ENCODE data around the gene MAML3.

MAML3 gene

DNA sequence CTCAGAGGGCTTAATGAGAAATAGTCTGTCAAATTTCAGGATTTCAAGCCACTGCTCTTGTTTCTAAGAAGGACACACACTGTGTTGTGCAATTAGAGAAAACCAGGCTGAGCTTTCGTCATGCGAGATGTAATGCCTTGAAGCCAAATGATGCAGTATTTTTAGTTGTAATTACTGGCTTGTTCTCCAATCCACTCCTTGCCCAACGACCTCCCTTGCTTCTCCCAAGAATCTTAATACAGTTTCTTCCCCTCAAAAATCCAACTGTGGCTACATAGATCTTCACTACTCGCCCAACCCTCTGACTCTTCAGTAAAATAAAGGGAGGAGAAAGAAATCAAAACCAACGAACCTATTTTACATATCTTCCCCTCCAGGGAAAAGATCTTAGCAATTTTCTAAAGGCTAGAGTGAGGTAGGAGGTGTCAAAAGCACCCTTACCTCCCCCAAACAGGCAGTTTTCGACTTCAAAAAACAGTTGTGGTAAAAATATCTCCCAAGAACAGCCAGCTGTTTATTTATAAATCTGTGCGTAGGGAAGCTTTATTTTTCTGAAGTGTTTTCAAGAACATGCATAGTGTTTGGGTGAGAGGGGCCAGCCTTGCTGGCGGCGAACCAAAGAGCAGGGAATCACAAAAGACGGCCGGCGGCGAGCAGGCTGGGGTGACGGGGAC, 419.6 kb downstream of the MAML3 start:
- Histone ChIP-seq H3K9ac (ENCODE audit: low read depth, low read length, poor library complexity) (peak overlapping the region; percentile 64), H3K4me3 (ENCODE audit: low read length in 2 of 2) (peak overlapping the region in 1 of 2 donors; percentile 33), H4K91ac (ENCODE audit: low read depth, low read length, poor library complexity) (no peak overlapping the region), H3K27ac (replicated peaks; ENCODE audit: low read length) (peak overlapping the region; percentile 68), H2BK5ac (ENCODE audit: low read length) (no peak overlapping the region), H3K4me2 (ENCODE audit: insufficient read depth, low read length, poor library complexity, severe bottlenecking) (peak overlapping the region; percentile 58), H2AK5ac (ENCODE audit: low read depth, low read length) (no peak overlapping the region), H3K36me3 (replicated peaks in 1 of 2; ENCODE audit: control insufficient read depth in 2 of 2, insufficient read depth in 2 of 2, low read length in 2 of 2) (no peaks in the 10 kb centered on the region), H3K79me1 (ENCODE audit: low read depth, low read length) (no peaks in the 10 kb centered on the region), H3K27me3 (ENCODE audit: control insufficient read depth in 3 of 3, insufficient read depth in 3 of 3, low read depth in 1 of 3, low read length in 3 of 3) (no peaks in the 10 kb centered on the region), H2BK12ac (ENCODE audit: low read length) (no peak overlapping the region), H3K18ac (ENCODE audit: low read length) (no peak overlapping the region), H3K4ac (ENCODE audit: low read length) (no peak overlapping the region), H2BK15ac (ENCODE audit: low read length) (no peak overlapping the region), H4K8ac (ENCODE audit: low read depth, low read length) (no peak overlapping the region), H3K14ac (ENCODE audit: low read length) (no peak overlapping the region), H3K23ac (ENCODE audit: low read depth, low read length, poor library complexity) (no peak overlapping the region), H2BK120ac (ENCODE audit: low read depth, low read length) (no peak overlapping the region), H2AFZ (ENCODE audit: low read length) (peak overlapping the region; percentile 81), H3K4me1 (ENCODE audit: control insufficient read depth in 2 of 2, insufficient read depth in 1 of 2, low read depth in 1 of 2, low read length in 2 of 2) (peaks cover 26 to 27% of the 10 kb centered on the region in 2 donors), H3K9me3 (replicated peaks in 1 of 2; ENCODE audit: control insufficient read depth in 2 of 2, insufficient read depth in 1 of 2, low read depth in 1 of 2, low read length in 2 of 2) (no peaks in the 10 kb centered on the region)
- no peak for DNase-seq (ENCODE audit: low spot score)
- no CpG with 5 or more reads among the region's 14 CpGs for WGBS, 2 donors (ENCODE audit: extremely low coverage in 2 of 2, insufficient read length in 2 of 2, insufficient replicate concordance in 1 of 2)

DNA sequence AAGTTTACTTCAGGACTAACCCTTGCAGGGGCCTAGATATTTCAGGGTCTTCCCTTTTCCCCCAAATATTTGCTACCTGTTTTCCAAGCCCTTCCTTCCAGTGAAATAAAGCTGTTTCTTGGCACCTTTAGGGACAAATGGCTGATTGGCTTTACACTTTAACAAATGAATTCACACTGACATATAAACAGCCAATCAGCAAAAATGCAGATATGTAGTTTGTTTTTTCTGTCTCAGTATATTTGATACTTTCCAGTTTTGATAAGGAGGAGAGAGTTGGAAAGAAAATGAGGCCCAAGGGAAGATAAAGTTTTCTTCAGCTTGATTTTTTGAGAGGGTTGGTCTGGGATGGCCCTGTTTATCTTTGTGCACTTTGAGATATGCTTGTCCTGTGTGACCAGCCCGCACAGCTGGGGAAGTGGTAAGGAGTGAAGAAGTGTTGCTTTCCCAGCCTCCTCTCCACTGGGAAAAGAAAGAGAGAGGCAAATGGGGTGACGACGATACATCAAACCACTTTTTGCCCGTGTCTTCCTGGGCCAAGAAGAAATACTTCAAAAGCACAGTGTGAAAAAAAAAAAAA, 420.9 kb downstream of the MAML3 start:
- Histone ChIP-seq H3K27me3 (ENCODE audit: control insufficient read depth in 3 of 3, insufficient read depth in 3 of 3, low read depth in 1 of 3, low read length in 3 of 3) (no peaks in the 10 kb centered on the region), H3K36me3 (replicated peaks in 1 of 2; ENCODE audit: control insufficient read depth in 2 of 2, insufficient read depth in 2 of 2, low read length in 2 of 2) (peaks cover 0 to 5% of the 10 kb centered on the region in 2 donors), H3K79me1 (ENCODE audit: low read depth, low read length) (no peaks in the 10 kb centered on the region), H3K18ac (ENCODE audit: low read length) (no peak overlapping the region), H2AK5ac (ENCODE audit: low read depth, low read length) (no peak overlapping the region), H3K4me3 (ENCODE audit: low read length in 2 of 2) (no peak overlapping the region), H4K91ac (ENCODE audit: low read depth, low read length, poor library complexity) (no peak overlapping the region), H3K4me2 (ENCODE audit: insufficient read depth, low read length, poor library complexity, severe bottlenecking) (no peak overlapping the region), H3K9ac (ENCODE audit: low read depth, low read length, poor library complexity) (no peak overlapping the region), H2BK120ac (ENCODE audit: low read depth, low read length) (no peak overlapping the region), H3K14ac (ENCODE audit: low read length) (no peak overlapping the region), H2BK5ac (ENCODE audit: low read length) (no peak overlapping the region), H2BK12ac (ENCODE audit: low read length) (no peak overlapping the region), H3K23ac (ENCODE audit: low read depth, low read length, poor library complexity) (no peak overlapping the region), H2BK15ac (ENCODE audit: low read length) (no peak overlapping the region), H3K9me3 (replicated peaks in 1 of 2; ENCODE audit: control insufficient read depth in 2 of 2, insufficient read depth in 1 of 2, low read depth in 1 of 2, low read length in 2 of 2) (no peaks in the 10 kb centered on the region), H3K4me1 (ENCODE audit: control insufficient read depth in 2 of 2, insufficient read depth in 1 of 2, low read depth in 1 of 2, low read length in 2 of 2) (peaks cover 24 to 27% of the 10 kb centered on the region in 2 donors), H3K27ac (replicated peaks; ENCODE audit: low read length) (no peak overlapping the region), H4K8ac (ENCODE audit: low read depth, low read length) (no peak overlapping the region), H2AFZ (ENCODE audit: low read length) (no peak overlapping the region), H3K4ac (ENCODE audit: low read length) (no peak overlapping the region)
- no CpG with 5 or more reads among the region's 4 CpGs for WGBS, 2 donors (ENCODE audit: extremely low coverage in 2 of 2, insufficient read length in 2 of 2, insufficient replicate concordance in 1 of 2)
- no peak for DNase-seq (ENCODE audit: low spot score)

DNA sequence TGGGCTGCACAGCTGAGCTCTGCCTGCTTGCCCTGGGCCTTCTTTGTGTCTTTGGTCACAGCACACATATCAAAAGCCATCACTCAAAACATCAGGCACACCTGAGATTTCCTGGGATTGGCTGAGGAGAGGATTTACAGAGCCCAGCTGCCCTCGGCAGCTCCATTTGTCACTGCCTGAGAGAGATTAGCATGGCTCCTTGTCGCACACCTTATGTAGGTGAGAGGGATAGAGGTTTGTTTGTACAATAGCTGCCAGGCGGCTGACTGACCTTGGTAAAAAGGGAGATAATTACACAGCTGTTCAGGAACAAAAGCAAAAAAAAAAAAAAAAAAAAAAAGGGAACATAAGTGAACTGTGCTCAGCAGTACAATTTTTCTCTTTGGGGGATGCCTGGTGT, 425.1 kb downstream of the MAML3 start:
- H3K79me1 ChIP-seq (ENCODE audit: low read depth, low read length), result no peaks in the 10 kb centered on the region
- no peak overlapping the region for H3K27ac ChIP-seq (replicated peaks; ENCODE audit: low read length)
- H2BK12ac ChIP-seq (ENCODE audit: low read length), result no peak overlapping the region
- no peak overlapping the region for H3K4me2 ChIP-seq (ENCODE audit: insufficient read depth, low read length, poor library complexity, severe bottlenecking)
- H3K4me1 ChIP-seq (ENCODE audit: control insufficient read depth in 2 of 2, insufficient read depth in 1 of 2, low read depth in 1 of 2, low read length in 2 of 2), result peaks cover 8 to 9% of the 10 kb centered on the region in 2 donors
- H3K4ac ChIP-seq (ENCODE audit: low read length), result no peak overlapping the region
- no peak overlapping the region for H2AFZ ChIP-seq (ENCODE audit: low read length)
- H2BK120ac ChIP-seq (ENCODE audit: low read depth, low read length), result no peak overlapping the region
- H2AK5ac ChIP-seq (ENCODE audit: low read depth, low read length), result no peak overlapping the region
- no peaks in the 10 kb centered on the region for H3K27me3 ChIP-seq (ENCODE audit: control insufficient read depth in 3 of 3, insufficient read depth in 3 of 3, low read depth in 1 of 3, low read length in 3 of 3)
- no peak overlapping the region for H2BK5ac ChIP-seq (ENCODE audit: low read length)
- H4K91ac ChIP-seq (ENCODE audit: low read depth, low read length, poor library complexity), result no peak overlapping the region
- H2BK15ac ChIP-seq (ENCODE audit: low read length), result no peak overlapping the region
- no peak overlapping the region for H3K23ac ChIP-seq (ENCODE audit: low read depth, low read length, poor library complexity)
- WGBS, 2 donors (ENCODE audit: extremely low coverage in 2 of 2, insufficient read length in 2 of 2, insufficient replicate concordance in 1 of 2), result no CpG with 5 or more reads among the region's 3 CpGs
- H3K9me3 ChIP-seq (replicated peaks in 1 of 2; ENCODE audit: control insufficient read depth in 2 of 2, insufficient read depth in 1 of 2, low read depth in 1 of 2, low read length in 2 of 2), result no peaks in the 10 kb centered on the region
- no peak overlapping the region for H3K14ac ChIP-seq (ENCODE audit: low read length)
- H3K9ac ChIP-seq (ENCODE audit: low read depth, low read length, poor library complexity), result no peak overlapping the region
- DNase-seq (ENCODE audit: low spot score), result no peak
- no peak overlapping the region for H4K8ac ChIP-seq (ENCODE audit: low read depth, low read length)
- peak overlapping the region; percentile 66 for H3K18ac ChIP-seq (ENCODE audit: low read length)
- H3K36me3 ChIP-seq (replicated peaks in 1 of 2; ENCODE audit: control insufficient read depth in 2 of 2, insufficient read depth in 2 of 2, low read length in 2 of 2), result peaks cover 0 to 8% of the 10 kb centered on the region in 2 donors
- no peak overlapping the region for H3K4me3 ChIP-seq (ENCODE audit: low read length in 2 of 2)

DNA sequence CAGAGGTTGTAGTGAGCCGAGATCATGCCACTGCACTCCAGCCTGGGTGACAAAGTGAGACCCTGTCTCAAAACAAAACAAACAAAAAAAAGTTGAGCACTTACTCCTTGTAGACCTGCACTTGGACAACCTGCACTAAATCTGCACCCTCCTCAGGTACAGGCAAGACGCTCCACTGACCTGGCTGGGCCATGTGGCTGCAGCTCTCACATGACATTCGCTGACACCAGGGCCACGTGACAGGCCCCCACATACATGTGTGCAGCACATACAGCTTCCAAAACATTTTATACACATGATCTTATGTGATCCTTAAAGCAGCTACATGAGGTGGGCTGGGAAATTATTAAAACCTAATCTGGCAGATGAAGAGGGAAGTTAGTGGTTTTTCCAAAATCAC, 425.8 kb downstream of the MAML3 start:
- H3K4me2 ChIP-seq (ENCODE audit: insufficient read depth, low read length, poor library complexity, severe bottlenecking), result no peak overlapping the region
- no peak overlapping the region for H3K9ac ChIP-seq (ENCODE audit: low read depth, low read length, poor library complexity)
- H3K4me1 ChIP-seq (ENCODE audit: control insufficient read depth in 2 of 2, insufficient read depth in 1 of 2, low read depth in 1 of 2, low read length in 2 of 2), result peaks cover 6 to 8% of the 10 kb centered on the region in 2 donors
- no peak overlapping the region for H4K91ac ChIP-seq (ENCODE audit: low read depth, low read length, poor library complexity)
- H3K27me3 ChIP-seq (ENCODE audit: control insufficient read depth in 3 of 3, insufficient read depth in 3 of 3, low read depth in 1 of 3, low read length in 3 of 3), result no peaks in the 10 kb centered on the region
- no peaks in the 10 kb centered on the region for H3K9me3 ChIP-seq (replicated peaks in 1 of 2; ENCODE audit: control insufficient read depth in 2 of 2, insufficient read depth in 1 of 2, low read depth in 1 of 2, low read length in 2 of 2)
- H3K18ac ChIP-seq (ENCODE audit: low read length), result no peak overlapping the region
- no peak overlapping the region for H2BK15ac ChIP-seq (ENCODE audit: low read length)
- H2BK120ac ChIP-seq (ENCODE audit: low read depth, low read length), result no peak overlapping the region
- H3K27ac ChIP-seq (replicated peaks; ENCODE audit: low read length), result no peak overlapping the region
- no peak overlapping the region for H3K4me3 ChIP-seq (ENCODE audit: low read length in 2 of 2)
- H2BK5ac ChIP-seq (ENCODE audit: low read length), result no peak overlapping the region
- peaks cover 0 to 8% of the 10 kb centered on the region in 2 donors for H3K36me3 ChIP-seq (replicated peaks in 1 of 2; ENCODE audit: control insufficient read depth in 2 of 2, insufficient read depth in 2 of 2, low read length in 2 of 2)
- no peak overlapping the region for H3K14ac ChIP-seq (ENCODE audit: low read length)
- no peaks in the 10 kb centered on the region for H3K79me1 ChIP-seq (ENCODE audit: low read depth, low read length)
- no peak overlapping the region for H2AK5ac ChIP-seq (ENCODE audit: low read depth, low read length)
- no peak for DNase-seq (ENCODE audit: low spot score)
- H2AFZ ChIP-seq (ENCODE audit: low read length), result no peak overlapping the region
- no peak overlapping the region for H4K8ac ChIP-seq (ENCODE audit: low read depth, low read length)
- no CpG with 5 or more reads among the region's 4 CpGs for WGBS, 2 donors (ENCODE audit: extremely low coverage in 2 of 2, insufficient read length in 2 of 2, insufficient replicate concordance in 1 of 2)
- no peak overlapping the region for H2BK12ac ChIP-seq (ENCODE audit: low read length)
- H3K4ac ChIP-seq (ENCODE audit: low read length), result no peak overlapping the region
- H3K23ac ChIP-seq (ENCODE audit: low read depth, low read length, poor library complexity), result no peak overlapping the region
